NCI-H748 treated with DMSO at 0.1 percent for 48 hours (cell line): ENCODE measurements around the gene NRXN3.
A peak's percentile ranks its signal among the peaks of the same experiment; 100 is the strongest.
"Not testable (repeated sequence)": the region's sequence is repeated elsewhere in the genome, so short reads cannot be mapped to it uniquely, and the experiment has no call there.

Source experiments
- DNase-seq: peaks from one replicate; lab custom pipeline; 2025; lab: John Stamatoyannopoulos, UW

Gene NRXN3

GRCh38 chr14:79011091-79011919, 841.1 kb downstream of the NRXN3 start:
- peak; percentile 26 for DNase-seq

- no peak for DNase-seq
Measured at GRCh38 chr14:79011920-79012204, 841.7 kb downstream of the NRXN3 start.

GRCh38 chr14:79016828-79017505, 846.8 kb downstream of the NRXN3 start:
- no peak for DNase-seq

- no peak for DNase-seq
Measured at GRCh38 chr14:79017561-79017960, 847.4 kb downstream of the NRXN3 start.

GRCh38 chr14:79018836-79019235, 848.7 kb downstream of the NRXN3 start:
- no peak for DNase-seq

GRCh38 chr14:79019898-79020297, 849.7 kb downstream of the NRXN3 start:
- not testable (repeated sequence) for DNase-seq

GRCh38 chr14:79021766-79022165, 851.6 kb downstream of the NRXN3 start:
- no peak for DNase-seq

- no peak for DNase-seq
Measured at GRCh38 chr14:79027138-79027537, 857.0 kb downstream of the NRXN3 start.

- no peak for DNase-seq
Measured at GRCh38 chr14:79028281-79028680, 858.1 kb downstream of the NRXN3 start.

- DNase-seq: no peak
Measured at GRCh38 chr14:79036441-79036840, 866.3 kb downstream of the NRXN3 start.

GRCh38 chr14:79037106-79037505, 866.9 kb downstream of the NRXN3 start:
- DNase-seq: no peak

- DNase-seq: no peak
Measured at GRCh38 chr14:79037593-79037992, 867.4 kb downstream of the NRXN3 start.

- no peak for DNase-seq
Measured at GRCh38 chr14:79040790-79041189, 870.6 kb downstream of the NRXN3 start.

GRCh38 chr14:79043194-79043889, 873.2 kb downstream of the NRXN3 start:
- no peak for DNase-seq

GRCh38 chr14:79044894-79045624, 874.9 kb downstream of the NRXN3 start:
- no peak for DNase-seq

GRCh38 chr14:79050787-79051727, 880.9 kb downstream of the NRXN3 start:
- no peak for DNase-seq

GRCh38 chr14:79051742-79052141, 881.6 kb downstream of the NRXN3 start:
- no peak for DNase-seq

GRCh38 chr14:79056879-79057278, 886.7 kb downstream of the NRXN3 start:
- DNase-seq: no peak

GRCh38 chr14:79057333-79057732, 887.2 kb downstream of the NRXN3 start:
- no peak for DNase-seq

GRCh38 chr14:79062226-79062625, 892.1 kb downstream of the NRXN3 start:
- DNase-seq: no peak

GRCh38 chr14:79064214-79064613, 894.0 kb downstream of the NRXN3 start:
- DNase-seq: no peak
